WI38 (cell line): ENCODE results near the gene FTO.

Source experiments
- H3K4me3 ChIP-seq: 2 replicates; pipeline ENCODE4 v1.5.1; 2011; ENCODE audit warnings: low read depth, mild to moderate bottlenecking, control low read depth, low read length
- CTCF ChIP-seq: IDR thresholded peaks from 2 replicates; pipeline ENCODE4 v1.5.1; 2012; ENCODE audit warnings: low read depth, mild to moderate bottlenecking, control low read depth, low read length

FTO gene

DNA sequence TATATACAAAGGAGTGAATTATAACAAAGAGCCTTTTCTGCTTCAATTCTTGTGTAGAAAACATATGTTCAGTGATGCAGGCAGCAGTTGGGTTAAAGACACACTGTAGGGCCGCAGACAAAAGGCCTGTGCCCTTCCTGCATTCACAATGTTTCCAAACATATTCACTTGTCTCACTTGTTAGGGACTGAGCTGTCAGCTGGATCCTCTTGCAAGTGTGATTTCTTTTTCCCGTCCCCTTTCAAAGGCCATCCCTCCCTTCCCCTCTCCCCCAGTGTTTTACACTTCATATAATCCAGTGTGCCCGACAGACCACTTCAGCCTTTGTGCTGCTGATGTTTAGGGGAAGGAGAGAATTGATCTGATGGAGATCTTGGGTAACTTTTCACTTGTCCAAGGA is 217.0 kb downstream of the FTO start:
- TF ChIP-seq CTCF: no peak
- no peak overlapping the region for H3K4me3 ChIP-seq

GRCh38 chr16:53922067-53922806 is 218.3 kb downstream of the FTO start:
- no peak overlapping the region for H3K4me3 ChIP-seq
- TF ChIP-seq CTCF: no peak

DNA sequence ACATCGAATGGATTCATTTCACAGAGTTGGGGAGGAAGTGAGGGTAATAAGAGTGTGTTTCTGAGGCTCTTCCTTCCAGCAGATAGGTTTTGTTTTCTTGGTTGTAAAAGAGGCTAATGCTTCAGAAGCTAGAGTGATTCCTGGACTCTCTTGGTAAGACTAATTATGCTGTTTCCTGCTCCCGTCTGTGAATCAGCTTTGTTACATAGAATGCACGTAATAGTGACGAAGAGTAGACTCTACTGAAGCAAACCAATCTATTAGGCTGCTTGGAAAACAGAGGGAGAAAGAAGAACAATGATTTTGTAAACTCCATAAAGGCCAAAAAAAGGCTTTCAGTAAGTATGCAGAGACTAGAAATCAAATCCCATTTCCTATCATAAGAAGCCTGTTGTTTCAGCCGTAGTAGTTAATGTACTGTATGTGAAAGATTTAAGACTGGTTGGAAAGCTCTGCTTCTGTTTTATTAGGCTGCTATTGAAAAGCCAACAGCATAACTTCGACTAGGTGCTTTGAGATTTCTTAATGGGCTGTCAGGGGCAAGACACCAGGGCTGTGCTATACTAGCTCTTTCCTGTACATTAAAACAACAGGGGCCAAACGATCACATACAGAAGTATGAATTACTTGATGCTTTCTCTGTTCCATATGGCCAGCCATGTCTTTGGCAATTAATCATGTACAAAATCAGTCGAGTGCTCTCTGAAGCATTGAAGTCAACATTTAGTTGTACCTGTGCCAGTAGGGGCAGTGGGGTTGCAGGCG is 219.0 kb downstream of the FTO start:
- H3K4me3 ChIP-seq: no peak overlapping the region
- no peak for TF ChIP-seq CTCF

DNA sequence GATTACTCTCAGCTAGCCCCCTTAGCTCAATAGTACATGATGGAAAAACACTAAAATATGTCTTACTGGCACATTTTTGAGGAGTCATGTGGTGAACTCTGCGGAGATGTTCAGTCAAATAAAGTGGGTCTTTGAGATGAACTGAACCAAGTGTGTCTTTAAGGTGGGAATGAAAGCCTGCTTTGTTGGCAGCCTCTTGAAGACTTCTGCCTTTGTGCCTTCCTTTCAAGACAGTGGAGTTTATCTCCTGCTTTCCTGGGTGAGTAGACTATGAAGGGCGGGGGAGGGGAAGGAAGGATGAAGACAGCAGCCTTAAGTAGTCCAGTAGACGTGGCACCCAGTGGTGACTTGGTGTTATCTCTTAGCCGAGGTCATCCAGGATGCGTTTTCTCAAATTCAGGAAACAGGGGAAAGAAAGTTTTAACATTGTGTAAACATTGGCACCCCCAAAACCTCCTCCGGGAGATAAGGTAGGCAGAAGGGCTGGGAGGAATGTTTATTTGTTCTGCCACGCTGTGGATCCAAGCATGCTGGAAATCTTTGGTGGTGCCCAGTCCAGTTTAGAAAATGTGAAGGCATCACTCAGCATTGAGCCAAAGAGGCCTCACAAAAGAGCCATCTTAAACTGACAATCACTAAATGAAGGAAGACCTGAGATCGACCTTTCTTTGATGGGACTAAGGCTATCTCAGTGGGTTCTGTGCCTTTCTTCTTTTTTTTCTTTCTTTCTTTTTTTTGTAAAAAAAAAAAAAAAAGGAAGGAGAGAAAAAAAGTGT is 220.6 kb downstream of the FTO start:
- H3K4me3 ChIP-seq: no peak overlapping the region
- TF ChIP-seq CTCF: no peak

- H3K4me3 ChIP-seq: no peak overlapping the region
- no peak for TF ChIP-seq CTCF
Observed at GRCh38 chr16:53925107-53925410, 221.1 kb downstream of the FTO start.

DNA sequence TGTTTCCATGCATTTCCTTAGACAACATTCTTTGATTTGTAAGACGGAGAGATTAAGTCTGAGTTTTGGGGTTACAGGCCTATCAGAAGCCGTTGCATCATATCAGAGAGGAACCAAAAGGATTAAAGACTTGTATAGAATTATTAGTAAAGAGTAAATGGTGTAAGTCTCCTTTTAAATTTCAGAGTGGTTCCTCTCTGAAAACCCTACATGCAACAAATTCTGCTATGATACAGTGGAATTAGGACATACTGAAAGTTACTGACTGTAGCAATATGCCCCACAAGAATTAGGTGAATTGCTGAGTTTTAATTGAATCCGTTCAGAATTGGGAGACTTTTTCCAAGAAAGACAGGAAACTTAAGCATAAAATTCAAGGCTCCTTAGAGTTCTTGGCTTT is 221.6 kb downstream of the FTO start:
- TF ChIP-seq CTCF: no peak

GRCh38 chr16:53926209-53926608 is 222.3 kb downstream of the FTO start:
- TF ChIP-seq CTCF: no peak

More for the DNA sequence above, 221.6 kb downstream of the FTO start:
- H3K4me3 ChIP-seq: no peak overlapping the region

More at GRCh38 chr16:53926209-53926608, 222.3 kb downstream of the FTO start:
- H3K4me3 ChIP-seq: no peak overlapping the region
